ENCODE measurements around the gene STX10. TPM values are rescaled to one million over a fixed set of nuclear protein-coding genes. Genes with fewer than 3 reads are reported as not detected.

The STX10 gene
- total and polyA plus RNA-seq, 2 donors (not counting 3 experiments of a cell fraction or from before 2014, with no cell fraction given), result 63.1 to 91.6 TPM

GRCh38 chr19:13134626-13135025 lies 15.5 kb downstream of the STX10 start:
- Histone ChIP-seq H3K9me3 (replicated peaks; ENCODE audit: control insufficient read depth, insufficient read depth, low read length) (no peaks in the 10 kb centered on the region), H3K27me3 (ENCODE audit: control insufficient read depth in 2 of 2, insufficient read depth in 2 of 2, low read length in 2 of 2) (no peaks in the 10 kb centered on the region), H3K9me1 (replicated peaks; ENCODE audit: control insufficient read depth, extremely low read depth, insufficient read depth, low read length) (no peaks in the 10 kb centered on the region), H4K20me1 (replicated peaks; ENCODE audit: control insufficient read depth, extremely low read depth, insufficient read depth, low read length) (peaks cover 2% of the 10 kb centered on the region), H3K79me2 (ENCODE audit: control insufficient read depth, insufficient read depth, low read length) (peaks cover 45% of the 10 kb centered on the region), H2AFZ (ENCODE audit: low read depth, low read length) (no peak overlapping the region), H3K4me3 (replicated peaks in 1 of 3; ENCODE audit: insufficient read depth in 1 of 3, low read depth in 1 of 3, low read length in 3 of 3) (no peak overlapping the region), H3K4me1 (ENCODE audit: control insufficient read depth, extremely low read depth, insufficient read depth, low read length) (no peaks in the 10 kb centered on the region), H3K4me2 (ENCODE audit: insufficient read depth, low read length) (no peak overlapping the region), H3K27ac (ENCODE audit: insufficient read depth, low read depth, low read length) (no peak overlapping the region), H3K36me3 (ENCODE audit: control insufficient read depth in 2 of 2, extremely low read depth in 1 of 2, insufficient read depth in 2 of 2, low read length in 2 of 2) (peaks cover 12 to 36% of the 10 kb centered on the region in 2 experiments), H3K9ac (replicated peaks; ENCODE audit: extremely low read depth, insufficient read depth, low read length) (no peak overlapping the region)
- TF ChIP-seq CTCF (IDR thresholded peaks at IDR 0.05; ENCODE audit: extremely low read depth in 1 of 2, insufficient read depth in 1 of 2, low read depth in 1 of 2, low read length in 2 of 2) (no peak), POLR2A (IDR thresholded peaks at IDR 0.05; ENCODE audit: low read depth, low read length) (no peak), JUN (IDR thresholded peaks at IDR 0.05; ENCODE audit: borderline replicate concordance, insufficient read depth, insufficient read length, low read depth) (no peak), GATA2 (IDR thresholded peaks at IDR 0.05; ENCODE audit: insufficient read depth, insufficient read length, low read depth, low read length) (no peak), POLR2AphosphoS5 (IDR thresholded peaks at IDR 0.05; ENCODE audit: insufficient read depth, low read depth, low read length) (no peak), FOS (IDR thresholded peaks at IDR 0.05; ENCODE audit: borderline replicate concordance, insufficient read depth, low read length) (no peak), EZH2 (IDR thresholded peaks at IDR 0.05; ENCODE audit: borderline replicate concordance, low read depth, low read length, severe bottlenecking) (no peak), MYC (IDR thresholded peaks at IDR 0.05; ENCODE audit: low read depth, low read length) (no peak), MAX (IDR thresholded peaks at IDR 0.05; ENCODE audit: insufficient read depth, insufficient read length) (no peak)
- DNase-seq (ENCODE audit: low read depth, low spot score) (no peak), FAIRE-seq (no peak)
- BruUV-seq (replicated peaks), result no TSS peak
- ChIA-PET POLR2A (no interaction called here), CTCF (no interaction called here)
- intact Hi-C loops (cut with micrococcal nuclease), result no loop called here
- dilution Hi-C loops (cut with MboI; ENCODE audit: extremely low pct_ligation_motif_present, low sequenced_read_pairs), result no loop called here

All from endothelial cell of umbilical vein (primary cell).